GM21786 (cell line): Measurements from ENCODE around the gene SLFN5.
"Not testable (repeated sequence)": the region's sequence is repeated elsewhere in the genome, so short reads cannot be mapped to it uniquely, and the experiment has no call there.

ENCODE experiments used
- ATAC-seq: cut with Tn5 transposase; IDR thresholded peaks from one replicate; pipeline ENCODE4 v1.9.1; 2021; ENCODE audit not compliant: unreplicated experiment

SLFN5 gene

GRCh38 chr17:35242805-35243560, at the start of gene SLFN5:
Gene SLFN5 (plus strand): TSS chr17:35243072. CDS start chr17:35258691, 15,619 bp downstream.
- ATAC-seq, result peak; percentile 60

DNA sequence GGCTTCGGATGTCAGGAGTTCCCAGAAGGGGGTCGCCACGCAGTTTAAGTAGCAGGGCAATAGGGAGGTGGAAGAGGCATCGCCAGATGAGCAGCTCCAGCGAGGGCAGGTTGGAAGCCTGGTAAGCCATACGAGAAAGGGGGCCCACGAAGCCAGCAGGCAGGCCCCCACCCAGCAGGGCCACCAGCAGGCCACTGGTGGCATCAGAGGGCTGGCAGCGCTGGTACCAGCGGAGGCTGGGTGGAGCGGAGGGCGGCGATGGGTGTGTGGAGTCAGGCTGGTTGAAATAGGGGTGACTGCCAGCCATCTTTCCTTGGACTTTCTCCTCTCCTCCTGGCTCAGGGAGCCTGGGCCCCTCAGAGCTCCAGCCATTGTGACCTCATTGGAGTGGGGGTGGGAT, 48.9 kb upstream of the SLFN5 start, which contains the start of gene SLC35G3:
TSS of gene SLC35G3 (minus strand) at position 393 of the 400 bp plus-strand sequence. CDS start at position 307, 86 bp downstream.
- ATAC-seq, result not testable (repeated sequence)

DNA sequence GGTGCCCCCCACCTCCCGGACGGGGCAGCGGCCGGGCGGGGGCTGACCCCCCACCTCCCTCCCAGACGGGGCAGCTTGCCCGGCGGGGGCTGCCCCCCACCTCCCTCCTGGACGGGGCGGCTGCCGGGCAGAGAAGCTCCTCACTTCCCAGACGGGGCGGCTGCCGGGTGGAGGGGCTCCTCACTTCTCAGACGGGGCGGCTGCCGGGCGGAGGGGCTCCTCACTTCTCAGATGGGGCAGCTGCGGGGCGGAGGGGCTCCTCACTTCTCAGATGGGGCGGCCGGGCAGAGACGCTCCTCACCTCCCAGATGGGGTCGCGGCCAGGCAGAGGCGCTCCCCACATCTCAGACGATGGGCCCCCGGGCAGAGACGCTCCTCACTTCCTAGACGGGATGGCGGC, 47.8 kb upstream of the SLFN5 start:
- not testable (repeated sequence) for ATAC-seq

DNA sequence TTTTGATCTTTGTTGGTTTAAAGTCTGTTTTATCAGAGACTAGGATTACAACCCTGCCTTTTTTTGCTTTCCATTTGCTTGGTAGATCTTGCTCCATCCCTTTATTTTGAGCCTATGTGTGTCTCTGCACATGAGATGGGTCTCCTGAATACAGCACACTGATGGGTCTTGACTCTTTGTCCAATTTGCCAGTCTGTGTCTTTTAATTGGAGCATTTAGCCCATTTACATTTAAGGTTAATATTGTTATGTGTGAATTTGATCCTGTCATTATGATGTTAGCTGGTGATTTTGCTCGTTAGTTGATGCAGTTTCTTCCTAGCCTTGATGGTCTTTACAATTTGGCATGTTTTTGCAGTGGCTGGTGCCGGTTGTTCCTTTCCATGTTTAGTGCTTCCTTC, 40.3 kb upstream of the SLFN5 start:
- ATAC-seq, result not testable (repeated sequence)

DNA sequence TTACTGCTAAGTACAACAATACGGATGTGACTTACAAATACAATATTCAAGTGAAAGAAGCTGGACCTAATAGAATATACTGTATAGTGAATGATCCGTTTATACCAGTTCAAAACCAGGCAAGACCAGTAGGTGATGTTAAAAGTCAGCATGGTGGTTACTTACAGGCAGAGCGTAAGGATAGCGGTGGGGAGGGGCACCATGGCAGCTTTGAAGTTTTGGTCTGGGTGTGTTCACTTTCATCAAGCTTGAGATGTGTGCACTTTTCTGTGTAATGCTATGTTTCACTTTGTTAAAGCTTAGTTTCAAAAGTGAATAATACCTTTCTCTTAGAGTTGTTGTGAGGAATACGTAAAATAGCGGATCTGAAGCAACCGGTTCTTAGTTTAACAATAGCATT, 32.1 kb upstream of the SLFN5 start:
- ATAC-seq, result no peak

- no peak for ATAC-seq
Measured at GRCh38 chr17:35212668-35213067, 30.2 kb upstream of the SLFN5 start.

- ATAC-seq, result no peak
Measured at GRCh38 chr17:35213412-35213940, 29.4 kb upstream of the SLFN5 start.

DNA sequence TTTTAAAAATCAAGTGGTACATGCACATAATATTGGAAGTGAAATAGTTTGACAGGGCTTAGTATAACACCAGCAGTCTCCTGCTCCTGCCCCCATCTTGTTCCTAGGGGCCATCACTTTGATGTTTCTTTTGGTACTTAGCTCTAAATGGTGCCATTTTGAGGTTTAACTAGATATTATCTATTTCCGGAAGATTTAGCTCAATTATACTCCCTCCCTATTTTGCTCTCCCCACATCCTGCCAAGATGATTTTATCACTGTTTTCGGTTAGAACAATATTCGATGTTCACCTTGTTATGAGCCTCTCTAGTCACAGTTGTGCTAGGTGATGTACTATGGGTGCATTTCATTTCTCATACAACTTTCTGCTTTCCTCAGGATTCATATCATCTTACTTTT, 28.7 kb upstream of the SLFN5 start:
- ATAC-seq, result no peak

- no peak for ATAC-seq
Measured at GRCh38 chr17:35214631-35215273, 28.1 kb upstream of the SLFN5 start.

GRCh38 chr17:35217107-35217506, 25.8 kb upstream of the SLFN5 start:
- no peak for ATAC-seq

DNA sequence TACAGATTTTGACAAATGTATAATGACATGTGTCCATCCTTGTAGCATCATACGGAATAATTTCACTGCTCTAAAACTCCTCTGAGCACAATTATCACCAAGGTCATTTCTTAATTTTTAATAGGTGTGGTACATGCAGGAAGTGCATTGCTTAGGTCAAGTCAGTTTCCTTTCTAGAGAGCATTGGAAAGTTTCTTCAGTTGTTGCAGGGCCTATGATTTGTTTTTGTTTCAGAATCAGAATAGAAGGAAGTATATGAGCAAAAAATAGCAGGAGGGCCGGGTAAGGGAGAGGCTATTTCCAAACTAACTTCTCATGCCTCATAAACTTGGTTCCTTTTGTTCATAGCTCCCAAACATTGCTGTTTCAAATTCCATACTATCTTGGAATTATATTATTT, 24.0 kb upstream of the SLFN5 start:
- no peak for ATAC-seq

DNA sequence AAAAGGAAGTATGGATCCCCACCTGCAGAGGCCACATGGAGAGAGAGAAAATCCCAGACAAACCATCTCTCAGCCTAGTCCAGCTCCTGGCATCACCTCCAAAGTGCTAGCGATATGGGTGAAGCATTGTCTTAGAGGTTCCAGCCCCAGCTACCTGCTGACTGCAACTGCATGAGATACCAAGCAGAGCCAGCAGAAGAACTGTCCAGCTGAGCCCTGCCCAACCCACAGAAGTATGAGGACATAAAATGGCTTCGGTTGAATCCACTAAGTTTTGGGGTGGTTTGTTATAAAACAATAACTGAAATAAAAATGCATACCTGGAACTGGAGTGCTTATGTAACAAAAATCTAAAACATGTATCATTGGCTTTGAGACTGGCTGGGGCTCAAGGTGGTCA, 20.4 kb upstream of the SLFN5 start:
- no peak for ATAC-seq

- no peak for ATAC-seq
Measured at GRCh38 chr17:35224436-35224835, 18.4 kb upstream of the SLFN5 start.

- no peak for ATAC-seq
Measured at GRCh38 chr17:35227546-35227945, 15.3 kb upstream of the SLFN5 start.

- no peak for ATAC-seq
Measured at GRCh38 chr17:35229638-35230037, 13.2 kb upstream of the SLFN5 start.

- ATAC-seq, result not testable (repeated sequence)
Measured at GRCh38 chr17:35234315-35234714, 8.6 kb upstream of the SLFN5 start.

- ATAC-seq, result no peak
Measured at GRCh38 chr17:35235289-35235688, 7.6 kb upstream of the SLFN5 start.

DNA sequence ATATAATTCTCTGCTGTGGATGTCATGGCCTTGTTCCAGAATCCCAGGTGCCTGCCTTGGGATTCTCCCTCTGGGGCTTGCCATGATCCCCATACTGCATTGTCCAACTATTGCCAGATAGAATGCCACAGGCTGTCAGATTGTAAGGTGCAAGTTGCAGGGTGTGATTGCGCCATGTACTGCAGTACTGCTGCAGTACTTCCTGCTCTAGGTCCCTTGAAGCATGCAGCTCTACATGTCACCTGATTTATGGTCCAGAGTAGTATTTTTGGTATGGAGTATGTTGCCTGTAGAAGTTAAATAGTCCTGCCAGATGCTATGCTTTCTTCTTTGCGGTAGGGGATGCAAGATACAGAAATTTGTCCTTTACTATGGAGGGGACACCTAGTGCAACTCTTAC, 7.0 kb upstream of the SLFN5 start:
- no peak for ATAC-seq

GRCh38 chr17:35236821-35237220, 6.1 kb upstream of the SLFN5 start:
- ATAC-seq, result no peak

DNA sequence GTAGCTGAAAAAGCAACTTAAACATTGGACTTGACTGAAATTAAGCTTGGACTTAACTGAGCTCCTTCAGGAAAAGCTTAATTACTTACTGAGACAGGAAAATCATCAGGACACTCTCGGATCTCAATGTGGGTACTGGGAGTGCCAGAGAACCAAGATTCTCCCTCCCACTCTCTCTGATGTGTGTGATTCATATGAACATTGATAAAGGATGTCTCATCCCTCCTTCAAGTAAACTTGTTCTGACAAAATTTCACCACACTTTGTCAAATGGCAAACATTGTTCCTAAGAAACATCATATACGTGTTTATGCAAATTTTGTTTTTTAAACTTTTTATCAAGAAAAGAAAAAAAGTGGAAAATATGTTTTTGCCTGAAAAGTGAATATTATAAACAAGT, 4.1 kb upstream of the SLFN5 start:
- ATAC-seq, result no peak

GRCh38 chr17:35239823-35240222, 3.0 kb upstream of the SLFN5 start:
- no peak for ATAC-seq

GRCh38 chr17:35240861-35241260, 2.0 kb upstream of the SLFN5 start:
- ATAC-seq, result no peak
